Hepatocyte (in vitro differentiated cells): ENCODE data around the gene CHRNE. TPM values are rescaled to one million over a fixed set of nuclear protein-coding genes. Genes with fewer than 3 reads are reported as not detected.

Experiments
- DNase-seq: peaks from one replicate; pipeline ENCODE4 v3.0.0-alpha.2; 2016; ENCODE audit warnings: low spot score
- H2AFZ ChIP-seq: fragments of 200-600 bp; sonication (generic); 2 replicates; pipeline ENCODE4 v1.6.0; 2016; ENCODE audit warnings: antibody characterized with exemption, mild to moderate bottlenecking
- H3K27ac ChIP-seq: fragments of 200-600 bp; sonication (generic); 2 replicates; pipeline ENCODE4 v1.5.1; 2016; ENCODE audit warnings: mild to moderate bottlenecking
- H3K27me3 ChIP-seq: fragments of 200-600 bp; sonication (generic); 2 replicates; pipeline ENCODE4 v1.6.1; 2016
- H3K36me3 ChIP-seq: fragments of 200-600 bp; sonication (generic); replicated peaks from 2 replicates; pipeline ENCODE4 v1.5.1; 2016; ENCODE audit warnings: low read depth; ENCODE audit not compliant: insufficient read depth
- H3K4me1 ChIP-seq: fragments of 200-600 bp; sonication (generic); 2 replicates; pipeline ENCODE4 v1.5.1; 2016; ENCODE audit warnings: mild to moderate bottlenecking, moderate library complexity; ENCODE audit not compliant: insufficient read depth
- H3K4me2 ChIP-seq: fragments of 200-600 bp; sonication (generic); 2 replicates; pipeline ENCODE4 v1.6.0; 2016
- H3K4me3 ChIP-seq: fragments of 200-600 bp; sonication (generic); 2 replicates; pipeline ENCODE4 v1.5.1; 2016; ENCODE audit warnings: mild to moderate bottlenecking
- H3K79me2 ChIP-seq: fragments of 200-600 bp; sonication (generic); 2 replicates; pipeline ENCODE4 v1.6.0; 2017; ENCODE audit warnings: mild to moderate bottlenecking
- H3K9me2 ChIP-seq: fragments of 200-600 bp; sonication (generic); replicated peaks from 2 replicates; pipeline ENCODE4 v1.6.0; 2017; ENCODE audit warnings: mild to moderate bottlenecking; ENCODE audit not compliant: insufficient read depth
- H3K9me3 ChIP-seq: fragments of 200-600 bp; sonication (generic); 2 replicates; pipeline ENCODE4 v1.5.1; 2016; ENCODE audit warnings: low read depth, mild to moderate bottlenecking
- H4K20me1 ChIP-seq: fragments of 200-600 bp; sonication (generic); 2 replicates; pipeline ENCODE4 v1.6.0; 2016; ENCODE audit warnings: mild to moderate bottlenecking; ENCODE audit not compliant: insufficient read depth, poor library complexity, severe bottlenecking
- CTCF ChIP-seq: fragments of 200-600 bp; sonication (generic); IDR thresholded peaks from 2 replicates; pipeline ENCODE4 v1.5.1; 2016; ENCODE audit warnings: antibody characterized with exemption, mild to moderate bottlenecking; ENCODE audit not compliant: poor library complexity
- EZH2 ChIP-seq: fragments of 200-600 bp; sonication (generic); IDR thresholded peaks from 2 replicates; pipeline ENCODE4 v1.6.1; 2016; ENCODE audit warnings: antibody characterized with exemption, mild to moderate bottlenecking, borderline replicate concordance
- EZH2phosphoT487 ChIP-seq: fragments of 200-600 bp; sonication (generic); IDR thresholded peaks from one replicate; pipeline ENCODE4 v1.6.1; 2018; ENCODE audit warnings: antibody characterized with exemption, mild to moderate bottlenecking, low read depth, moderate library complexity; ENCODE audit not compliant: unreplicated experiment, severe bottlenecking
- WGBS: methylation state at CpG from one replicate; pipeline ENCODE4 v1.1.6; 2016; ENCODE audit warnings: low lambda C conversion rate; ENCODE audit errors: missing lambda C conversion rate; 5-methylcytosine and 5-hydroxymethylcytosine counted together
- polyA plus RNA-seq: library from polyadenylated mRNA; unstranded; fragments of >200 nt; fragmentation: Nextera tagmentation; extraction: Ambion mirVana; gene quantifications from 2 replicates; pipeline ENCODE4 v1.2.1, GENCODE V29; 2016
- total RNA-seq: library from RNA; depleted of rRNA; stranded (reverse); fragments of >200 nt; gene quantifications from 2 replicates; pipeline ENCODE4 v1.2.3, GENCODE V29; 2014

The CHRNE gene
- total and polyA plus RNA-seq, 2 experiments from 2014 or later = 0.60 to 1.2 TPM

GRCh38 chr17:4853208-4853671, 49.7 kb downstream of the CHRNE start:
- WGBS = 87% methylated on average over 2 of the region's 2 CpGs
- peaks cover 11% of the 10 kb centered on the region for H4K20me1 ChIP-seq
- no peak overlapping the region for H2AFZ ChIP-seq
- H3K4me2 ChIP-seq = no peak overlapping the region
- no peaks in the 10 kb centered on the region for H3K9me2 ChIP-seq
- H3K27me3 ChIP-seq = no peaks in the 10 kb centered on the region
- TF ChIP-seq EZH2phosphoT487 (no peak), EZH2 (no peak), CTCF (no peak)
- peak overlapping the region; percentile 78 for H3K27ac ChIP-seq
- H3K4me3 ChIP-seq = no peak overlapping the region
- DNase-seq = no peak
- peaks cover 43% of the 10 kb centered on the region for H3K4me1 ChIP-seq
- H3K79me2 ChIP-seq = peaks cover 56% of the 10 kb centered on the region
- H3K9me3 ChIP-seq = no peaks in the 10 kb centered on the region
- H3K36me3 ChIP-seq = no peaks in the 10 kb centered on the region

- Histone ChIP-seq H4K20me1 (peaks cover 11% of the 10 kb centered on the region), H3K27me3 (no peaks in the 10 kb centered on the region), H2AFZ (no peak overlapping the region), H3K79me2 (peaks cover 56% of the 10 kb centered on the region), H3K9me3 (no peaks in the 10 kb centered on the region), H3K9me2 (no peaks in the 10 kb centered on the region), H3K36me3 (no peaks in the 10 kb centered on the region), H3K4me2 (no peak overlapping the region), H3K4me1 (peaks cover 38% of the 10 kb centered on the region), H3K27ac (peak overlapping the region; percentile 67), H3K4me3 (no peak overlapping the region)
- TF ChIP-seq EZH2 = no peak
- TF ChIP-seq CTCF = no peak
- no peak for TF ChIP-seq EZH2phosphoT487
- DNase-seq = no peak
These were observed 50.2 kb downstream of the CHRNE start for GRCh38 chr17:4852567-4853207.

GRCh38 chr17:4851084-4851483, 51.8 kb downstream of the CHRNE start:
- Histone ChIP-seq H3K4me2 (peak overlapping the region; percentile 1), H2AFZ (no peak overlapping the region), H3K79me2 (peaks cover 69% of the 10 kb centered on the region), H3K9me2 (no peaks in the 10 kb centered on the region), H3K4me1 (peaks cover 38% of the 10 kb centered on the region), H3K27me3 (no peaks in the 10 kb centered on the region), H3K4me3 (no peak overlapping the region), H3K27ac (peak overlapping the region; percentile 81), H4K20me1 (peaks cover 17% of the 10 kb centered on the region), H3K36me3 (no peaks in the 10 kb centered on the region), H3K9me3 (no peaks in the 10 kb centered on the region)
- TF ChIP-seq EZH2phosphoT487 (no peak), EZH2 (no peak), CTCF (no peak)
- WGBS = 73% methylated on average over 3 of the region's 3 CpGs
- no peak for DNase-seq
